Stimulated activated CD8-positive, alpha-beta memory T cell treated with anti-CD3 and anti-CD28 coated beads, Interleukin-7, amount 100 ng/mL, for 4 hours (primary cell): Measurements from ENCODE around the gene ALS2CL.
"Not testable (repeated sequence)": the region's sequence is repeated elsewhere in the genome, so short reads cannot be mapped to it uniquely, and the experiment has no call there.

Experiments used
- DNase-seq, 2 donors: peaks; one replicate each; pipeline ENCODE4 v3.0.0-alpha.2; 2020; ENCODE audit warnings: low read depth in 2 of 2

Gene ALS2CL, protein sequence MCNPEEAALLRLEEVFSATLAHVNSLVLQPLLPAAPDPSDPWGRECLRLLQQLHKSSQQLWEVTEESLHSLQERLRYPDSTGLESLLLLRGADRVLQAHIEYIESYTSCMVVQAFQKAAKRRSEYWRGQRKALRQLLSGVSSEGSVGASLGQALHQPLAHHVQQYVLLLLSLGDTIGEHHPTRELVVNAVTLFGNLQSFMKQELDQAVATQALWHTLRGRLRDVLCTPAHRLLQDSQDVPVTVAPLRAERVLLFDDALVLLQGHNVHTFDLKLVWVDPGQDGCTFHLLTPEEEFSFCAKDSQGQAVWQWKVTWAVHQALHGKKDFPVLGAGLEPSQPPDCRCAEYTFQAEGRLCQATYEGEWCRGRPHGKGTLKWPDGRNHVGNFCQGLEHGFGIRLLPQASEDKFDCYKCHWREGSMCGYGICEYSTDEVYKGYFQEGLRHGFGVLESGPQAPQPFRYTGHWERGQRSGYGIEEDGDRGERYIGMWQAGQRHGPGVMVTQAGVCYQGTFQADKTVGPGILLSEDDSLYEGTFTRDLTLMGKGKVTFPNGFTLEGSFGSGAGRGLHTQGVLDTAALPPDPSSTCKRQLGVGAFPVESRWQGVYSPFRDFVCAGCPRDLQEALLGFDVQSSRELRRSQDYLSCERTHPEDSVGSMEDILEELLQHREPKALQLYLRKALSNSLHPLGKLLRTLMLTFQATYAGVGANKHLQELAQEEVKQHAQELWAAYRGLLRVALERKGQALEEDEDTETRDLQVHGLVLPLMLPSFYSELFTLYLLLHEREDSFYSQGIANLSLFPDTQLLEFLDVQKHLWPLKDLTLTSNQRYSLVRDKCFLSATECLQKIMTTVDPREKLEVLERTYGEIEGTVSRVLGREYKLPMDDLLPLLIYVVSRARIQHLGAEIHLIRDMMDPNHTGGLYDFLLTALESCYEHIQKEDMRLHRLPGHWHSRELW

DNA sequence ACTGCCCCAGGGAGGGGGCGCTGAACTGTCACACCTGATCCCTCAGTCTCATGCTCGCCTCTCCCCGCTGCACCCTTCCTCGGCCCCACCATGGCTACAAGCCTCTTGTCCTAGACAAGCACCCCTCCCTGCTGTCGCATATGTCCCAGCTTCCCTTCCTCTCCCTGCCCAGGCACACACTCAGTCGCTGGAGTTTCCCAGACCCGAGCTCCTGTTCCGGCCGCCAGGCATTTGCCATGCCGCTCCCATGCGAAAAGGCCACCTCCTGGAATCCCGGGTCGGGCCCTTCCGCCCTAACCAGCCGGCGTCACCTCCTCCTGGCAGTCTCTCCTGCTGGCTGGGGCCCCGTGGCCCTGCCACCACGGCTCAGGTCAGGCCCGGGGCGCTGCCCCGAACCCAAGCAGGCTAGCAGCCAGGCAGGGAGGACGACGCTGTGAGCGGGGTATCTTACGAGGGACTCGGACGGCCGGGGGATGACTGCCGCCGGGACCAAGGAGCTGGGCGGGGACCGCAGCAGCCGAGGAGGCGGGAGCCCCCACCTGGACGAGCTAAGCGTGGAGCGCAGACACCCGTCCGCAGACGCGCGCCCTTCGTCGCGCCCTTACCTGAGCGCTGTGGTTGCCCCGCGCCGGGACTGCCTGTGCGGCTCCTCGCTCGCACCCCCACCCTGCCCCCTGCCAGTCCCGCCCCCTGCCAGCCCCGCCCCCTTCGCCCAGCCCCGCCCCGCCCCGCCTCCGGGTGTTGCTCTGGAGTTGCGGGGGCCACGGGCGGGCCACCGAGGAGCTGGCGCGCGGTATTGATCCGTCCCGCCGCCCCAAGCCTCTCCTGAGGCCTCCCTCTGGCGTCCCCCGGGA, at the start of gene ALS2CL:
TSS of gene ALS2CL (minus strand) at position 642 of the 854 bp plus-strand sequence. CDS start 4,239 bp downstream, outside the sequence.
- DNase-seq = peak; percentile 22 to 56

DNA sequence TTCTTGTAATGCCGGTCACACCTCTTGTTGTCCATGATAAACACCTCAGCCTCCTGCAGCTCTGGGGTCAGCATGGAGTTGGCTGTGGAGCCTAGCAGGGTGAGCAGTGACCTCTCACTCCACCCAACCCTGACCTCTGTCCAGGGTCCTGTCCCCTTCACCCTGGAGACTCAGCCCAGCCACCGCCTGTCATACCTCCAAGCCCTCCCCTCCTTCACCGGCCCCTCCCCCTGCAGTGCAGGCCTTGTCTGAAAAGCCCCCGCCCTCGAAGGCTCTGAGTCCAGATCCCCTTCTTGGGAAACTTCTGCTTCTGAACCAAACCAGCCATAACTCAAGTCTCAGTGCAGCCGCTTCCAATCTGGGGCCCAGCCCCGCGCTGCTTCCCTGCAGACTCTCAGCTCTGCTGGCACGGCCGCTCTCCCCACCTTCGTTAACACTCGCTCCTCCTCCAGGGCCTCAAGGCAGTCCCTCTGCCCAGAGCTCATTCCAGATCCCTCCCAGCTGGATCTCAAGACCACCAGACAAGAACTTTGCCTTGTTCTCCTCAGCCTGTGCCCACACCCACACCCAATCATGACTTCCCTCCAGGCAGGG, 49.6 kb upstream of the ALS2CL start:
- DNase-seq = no peak

DNA sequence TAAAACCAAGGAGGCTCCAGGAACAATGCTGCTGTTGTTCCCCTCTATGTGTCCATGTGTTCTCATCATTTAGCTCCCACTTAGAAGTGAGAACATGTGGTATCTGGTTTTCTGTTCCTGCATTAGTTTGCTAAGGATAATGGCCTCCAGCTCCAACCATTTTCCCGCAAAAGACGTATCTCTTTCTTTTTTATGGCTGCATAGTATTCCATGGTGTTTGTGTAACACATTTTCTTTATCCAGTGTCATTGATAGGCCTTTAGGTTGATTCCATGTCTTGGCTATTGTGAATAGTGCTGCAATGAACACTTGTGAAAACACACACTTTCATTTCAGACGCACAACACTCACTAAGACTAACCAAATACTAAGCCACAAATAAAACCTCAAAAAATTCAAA, 46.1 kb upstream of the ALS2CL start:
- not testable (repeated sequence) for DNase-seq

DNA sequence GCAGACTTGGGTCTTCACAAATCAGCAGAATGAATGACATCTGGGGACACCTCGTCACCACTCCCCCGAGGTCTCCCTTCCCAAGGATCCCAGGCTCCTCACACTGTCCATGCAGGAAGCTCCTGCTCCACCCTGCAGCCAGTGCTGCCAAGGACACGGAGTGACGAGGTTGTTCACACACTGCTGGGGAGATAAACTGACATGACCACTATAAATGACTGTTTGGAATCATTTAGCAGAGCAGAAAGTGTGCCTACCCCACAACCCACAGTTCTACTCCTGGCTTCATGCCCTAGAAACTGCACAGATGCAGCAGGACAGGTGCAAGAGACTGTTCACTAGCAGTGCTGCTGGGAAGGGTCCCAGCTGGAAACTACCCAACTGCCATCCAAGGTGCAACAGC, 43.9 kb upstream of the ALS2CL start:
- no peak for DNase-seq

DNA sequence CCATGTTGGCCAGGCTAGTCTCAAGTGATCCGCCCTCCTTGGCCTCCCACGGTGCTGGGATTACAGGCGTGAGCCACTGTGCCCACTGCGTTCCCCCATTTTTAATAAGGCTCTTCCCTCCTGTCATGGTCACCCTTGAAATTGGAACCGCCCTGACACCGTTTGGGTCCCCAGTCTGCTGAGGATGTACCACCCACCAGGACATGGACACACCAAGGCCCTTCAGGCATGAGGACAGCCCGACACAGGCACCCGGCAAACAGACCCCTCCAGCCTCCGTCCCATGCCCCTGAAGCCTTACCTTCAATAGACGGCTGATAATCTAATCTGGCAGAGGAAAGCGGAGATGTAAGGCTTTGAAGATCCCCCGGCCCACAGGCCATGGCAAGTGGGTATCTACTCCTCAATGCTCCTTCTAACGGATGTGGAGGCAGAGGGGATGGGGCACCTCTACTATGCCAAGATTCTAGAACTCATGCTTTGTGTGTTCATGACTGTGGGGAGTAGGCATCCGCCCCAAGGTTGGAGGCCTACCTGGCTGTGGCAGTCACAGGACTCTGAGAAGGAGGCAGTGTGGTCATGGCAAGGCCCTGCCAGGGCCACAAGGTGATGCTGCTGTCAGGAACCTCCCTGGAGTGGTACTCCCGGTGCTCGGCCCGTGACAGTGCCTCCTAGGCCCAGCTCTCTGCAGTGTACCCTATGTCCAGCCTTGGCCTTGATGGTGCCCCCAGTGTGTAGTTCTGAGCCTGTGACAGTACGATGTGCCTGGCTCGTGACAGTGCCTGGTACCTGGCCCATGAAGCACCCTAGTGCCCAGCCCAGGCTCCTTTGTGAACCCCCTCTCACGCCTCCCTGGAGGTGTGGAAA, 42.8 kb upstream of the ALS2CL start:
- DNase-seq = no peak

DNA sequence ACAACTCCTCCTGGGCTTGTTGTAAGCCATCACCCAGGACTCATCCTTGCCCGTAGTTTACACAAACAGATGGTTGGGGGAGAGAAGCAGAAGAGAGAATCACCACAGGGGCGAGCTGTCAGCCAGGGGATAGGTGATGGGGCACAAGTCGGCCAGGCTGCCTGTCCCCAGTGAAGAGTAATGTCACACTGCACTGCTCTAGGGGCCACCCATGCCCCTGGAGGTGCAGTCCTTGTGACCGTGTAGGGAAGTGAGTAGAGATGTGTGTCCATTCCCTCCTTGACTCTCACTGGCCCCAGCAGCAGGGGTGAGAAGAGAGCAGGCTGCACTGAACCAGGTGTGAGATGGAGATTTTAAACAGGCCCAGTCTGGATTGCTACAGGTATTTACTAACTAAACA, 41.3 kb upstream of the ALS2CL start:
- DNase-seq = no peak

DNA sequence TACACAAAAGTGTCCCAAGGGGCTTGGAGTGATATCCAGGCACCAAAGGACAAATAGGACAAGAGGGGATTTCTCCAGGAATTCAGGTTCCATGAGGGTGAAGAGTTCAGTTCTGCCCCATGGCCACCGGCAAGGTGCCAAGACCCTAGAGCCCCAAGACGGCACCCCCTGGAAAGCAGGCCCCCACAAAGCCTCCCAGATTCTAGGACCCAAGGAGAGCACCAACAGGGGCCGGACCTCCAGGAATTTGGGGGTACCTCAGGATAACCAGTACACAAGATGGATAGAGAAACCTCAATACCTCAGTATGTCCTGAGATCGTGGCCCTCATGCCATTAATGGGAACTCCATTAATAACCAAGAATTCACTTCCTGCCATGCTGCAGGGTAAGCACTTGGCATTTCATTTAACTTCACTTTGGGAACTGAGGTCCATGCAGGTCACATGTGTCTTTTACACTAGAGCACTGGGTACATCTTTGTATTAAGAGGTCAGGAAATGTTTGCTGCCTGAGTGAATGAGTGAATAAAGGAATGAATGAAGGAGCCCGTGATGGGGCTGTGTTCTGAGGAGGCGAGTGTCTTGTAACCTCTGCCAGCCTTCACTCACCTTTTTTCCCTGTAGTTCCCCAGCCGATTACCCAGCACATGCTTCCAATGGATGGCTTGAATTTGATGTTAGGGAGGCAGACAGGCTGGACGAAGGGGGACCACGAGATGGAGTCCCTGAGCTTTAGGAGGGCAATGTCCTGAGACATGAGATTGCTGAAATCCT, 39.7 kb upstream of the ALS2CL start:
- DNase-seq = no peak

DNA sequence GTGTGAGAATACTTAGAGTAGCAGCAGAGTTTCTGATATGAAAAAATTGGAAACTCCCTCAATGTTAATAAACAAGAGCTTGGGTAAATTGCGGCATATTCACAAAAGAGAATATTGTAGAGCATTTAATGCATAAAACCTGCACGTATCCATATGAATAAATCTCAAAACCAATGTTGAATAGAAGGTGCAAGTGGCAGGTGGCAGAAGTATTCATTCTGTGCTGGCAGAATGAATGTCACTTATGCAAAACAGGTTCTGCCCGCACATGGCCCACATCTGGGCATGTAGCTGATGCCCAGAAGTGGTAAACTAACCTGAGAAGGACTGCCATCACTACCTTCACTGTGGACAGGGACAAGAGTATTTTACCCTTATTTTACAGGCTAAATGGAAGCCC, 38.3 kb upstream of the ALS2CL start:
- no peak for DNase-seq

DNA sequence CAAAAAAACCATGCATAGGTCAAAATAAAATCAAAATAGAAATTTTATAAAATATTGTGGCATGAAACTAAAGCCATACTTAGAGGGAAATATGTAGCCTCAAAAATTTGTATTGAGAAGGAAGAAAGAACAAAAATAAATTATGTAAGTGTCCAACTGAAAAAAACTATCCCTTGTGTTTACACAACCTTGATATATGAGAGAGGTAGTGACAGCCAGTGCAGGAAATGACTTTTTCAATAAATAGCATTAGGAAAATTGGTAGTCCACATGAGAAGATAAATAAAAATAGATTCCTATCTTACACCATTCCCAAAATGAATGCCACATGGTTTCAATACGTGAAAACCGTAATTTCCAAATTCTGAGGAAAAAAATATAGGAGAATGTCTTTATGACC, 37.3 kb upstream of the ALS2CL start:
- DNase-seq = no peak

DNA sequence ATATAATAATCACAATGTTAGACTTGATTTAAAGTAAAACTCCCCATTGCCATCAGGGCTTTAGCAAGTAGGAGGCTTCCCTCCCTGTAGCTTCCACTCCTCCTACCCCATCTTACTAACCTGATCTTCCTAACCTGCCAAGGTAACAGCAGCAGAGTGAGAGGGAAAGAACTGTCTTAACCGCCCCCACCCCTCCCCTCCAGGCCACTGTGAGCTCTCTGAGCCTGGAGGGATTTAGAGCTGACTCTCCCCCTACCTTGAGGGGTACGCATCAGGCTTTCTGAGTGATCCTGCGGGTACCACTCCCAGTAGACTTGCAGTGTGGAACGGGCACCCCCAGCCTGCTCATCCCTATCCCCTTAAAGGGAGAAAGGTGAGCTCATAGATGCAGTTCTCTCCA, 35.6 kb upstream of the ALS2CL start:
- no peak for DNase-seq

DNA sequence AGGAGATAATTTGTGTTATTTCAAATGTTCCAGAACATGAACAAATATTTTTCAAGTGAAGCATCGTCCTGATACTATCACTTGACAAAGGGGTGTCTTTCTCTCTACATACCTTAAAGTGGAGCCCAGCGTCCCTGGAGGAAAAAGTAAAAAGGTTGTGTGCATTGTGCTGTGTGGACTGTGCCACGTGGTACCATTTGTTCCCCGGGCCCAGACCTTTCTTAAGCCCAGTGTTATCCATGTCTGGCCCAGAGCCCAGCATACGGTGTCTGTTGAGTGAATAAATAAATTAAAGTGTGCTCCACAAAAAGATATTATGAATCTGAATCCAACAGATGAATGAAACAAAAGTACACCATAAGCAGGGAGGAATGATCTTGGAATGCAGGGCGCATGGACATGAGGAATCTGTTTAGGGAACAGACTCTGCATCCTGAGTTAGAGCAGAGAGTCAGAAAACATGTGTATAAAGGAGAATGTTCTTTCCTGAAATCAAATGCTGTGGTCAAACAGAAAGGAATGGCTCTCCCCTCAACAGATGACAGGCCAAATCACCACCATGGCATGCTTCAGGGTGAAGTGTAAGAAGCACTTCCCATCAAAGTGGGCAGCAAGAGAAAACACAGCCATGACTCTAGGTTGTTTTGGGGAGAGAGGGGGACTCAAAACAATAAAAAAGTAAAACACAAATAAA, 32.3 kb upstream of the ALS2CL start:
- DNase-seq = no peak

DNA sequence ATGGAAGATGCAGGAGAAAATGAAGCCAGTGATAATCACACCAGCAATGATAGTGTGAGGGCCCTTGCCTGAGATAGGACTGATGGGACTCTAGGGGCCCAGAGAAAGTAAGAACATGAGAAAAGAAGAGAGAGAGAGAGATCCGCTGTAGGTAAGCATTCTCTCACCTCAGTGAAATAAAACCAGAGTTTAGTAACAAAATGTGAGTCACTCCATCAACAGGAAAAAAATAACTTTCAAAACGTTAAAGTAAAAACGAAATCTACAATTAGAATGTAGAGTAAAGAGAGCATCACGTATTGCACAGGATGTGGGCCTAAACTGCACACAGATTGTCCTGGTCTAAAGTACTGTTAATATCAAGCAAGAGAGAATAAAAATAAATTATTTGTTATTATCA, 30.9 kb upstream of the ALS2CL start:
- DNase-seq = no peak

DNA sequence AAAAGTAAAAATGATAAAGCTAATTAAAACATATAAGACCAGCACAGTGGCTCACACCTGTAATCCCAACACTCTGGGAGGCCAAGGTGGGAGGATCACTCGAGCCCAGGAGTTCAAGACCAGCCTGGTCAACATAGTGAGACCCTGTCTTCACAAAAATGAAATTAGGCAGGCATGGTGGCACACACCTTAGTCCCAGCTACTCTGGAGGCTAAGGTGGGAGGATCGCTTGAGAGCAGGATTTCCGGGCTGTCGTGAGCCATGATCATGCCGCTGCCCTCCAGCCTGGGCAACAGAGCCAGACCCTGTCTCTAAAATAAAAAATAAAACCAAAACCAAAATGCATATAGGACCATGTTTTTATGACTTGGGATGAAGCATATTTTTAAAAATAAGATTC, 29.0 kb upstream of the ALS2CL start:
- DNase-seq = no peak

DNA sequence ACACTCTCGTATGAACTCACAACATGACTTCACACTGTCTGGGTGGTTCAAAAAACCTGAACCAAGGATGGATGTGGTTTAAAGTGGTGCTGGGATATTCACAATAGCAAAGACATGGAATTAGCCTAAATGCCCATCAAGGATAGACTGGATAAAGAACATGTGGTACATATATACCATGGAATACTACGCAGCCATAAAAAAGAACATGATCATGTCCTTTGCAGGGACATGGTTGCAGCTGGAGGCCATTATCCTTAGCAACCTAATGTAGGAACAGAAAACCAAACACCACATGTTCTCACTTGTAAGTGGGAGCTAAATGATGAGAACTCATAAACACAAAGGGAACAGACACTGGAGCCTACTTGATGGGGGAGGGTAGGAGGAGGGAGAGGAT, 27.5 kb upstream of the ALS2CL start:
- no peak for DNase-seq

DNA sequence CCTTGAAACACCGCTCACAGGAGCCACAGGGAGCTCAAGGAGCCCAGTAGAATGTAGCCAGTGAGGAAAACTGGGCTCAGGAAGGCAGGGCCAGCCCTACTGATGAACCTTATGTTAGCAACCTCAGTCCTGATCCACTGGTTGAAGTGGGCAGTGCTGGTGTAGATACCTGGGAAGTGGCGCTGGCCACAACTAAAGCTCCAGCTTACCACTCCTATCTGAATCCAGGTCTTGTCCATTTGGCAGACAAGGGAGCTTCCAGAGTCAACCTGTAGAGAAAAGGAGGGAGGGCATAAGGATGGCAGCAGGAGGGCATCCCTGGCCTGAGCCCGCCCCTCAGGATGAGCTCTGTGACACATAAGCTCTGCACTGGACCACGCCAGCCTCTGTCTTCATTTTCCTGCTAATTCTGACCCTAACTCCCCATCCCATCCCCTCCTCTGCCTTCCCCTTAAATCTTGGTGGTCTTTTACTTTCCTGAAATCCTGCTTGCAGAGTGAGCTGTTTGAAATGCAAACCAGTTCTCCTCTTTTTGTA, 26.3 kb upstream of the ALS2CL start:
- no peak for DNase-seq

DNA sequence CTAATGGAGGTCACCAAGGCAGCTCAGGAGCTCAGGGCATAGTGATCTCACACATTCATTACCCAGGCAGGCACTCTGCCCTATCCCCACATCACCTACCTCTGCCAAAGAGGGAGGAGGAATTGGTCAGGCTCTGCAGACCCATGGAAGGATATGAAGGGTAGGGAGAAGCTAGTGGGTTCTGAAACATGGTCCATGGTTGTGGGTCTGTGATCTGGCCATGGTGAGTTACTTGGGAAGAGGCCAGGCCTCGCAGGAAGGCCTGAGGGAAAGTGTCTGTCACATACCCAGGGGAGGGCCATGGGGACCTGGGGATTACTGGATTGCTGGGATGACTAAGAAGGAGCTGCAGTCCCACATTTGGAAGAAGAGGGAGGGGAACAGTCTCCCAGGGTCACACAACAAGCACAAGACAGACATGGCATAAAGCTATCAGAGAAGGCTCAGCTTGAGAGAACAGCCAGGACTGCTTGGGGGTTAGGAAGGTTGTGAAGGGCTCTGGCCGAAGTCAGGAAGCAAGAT, 25.6 kb upstream of the ALS2CL start:
- no peak for DNase-seq

DNA sequence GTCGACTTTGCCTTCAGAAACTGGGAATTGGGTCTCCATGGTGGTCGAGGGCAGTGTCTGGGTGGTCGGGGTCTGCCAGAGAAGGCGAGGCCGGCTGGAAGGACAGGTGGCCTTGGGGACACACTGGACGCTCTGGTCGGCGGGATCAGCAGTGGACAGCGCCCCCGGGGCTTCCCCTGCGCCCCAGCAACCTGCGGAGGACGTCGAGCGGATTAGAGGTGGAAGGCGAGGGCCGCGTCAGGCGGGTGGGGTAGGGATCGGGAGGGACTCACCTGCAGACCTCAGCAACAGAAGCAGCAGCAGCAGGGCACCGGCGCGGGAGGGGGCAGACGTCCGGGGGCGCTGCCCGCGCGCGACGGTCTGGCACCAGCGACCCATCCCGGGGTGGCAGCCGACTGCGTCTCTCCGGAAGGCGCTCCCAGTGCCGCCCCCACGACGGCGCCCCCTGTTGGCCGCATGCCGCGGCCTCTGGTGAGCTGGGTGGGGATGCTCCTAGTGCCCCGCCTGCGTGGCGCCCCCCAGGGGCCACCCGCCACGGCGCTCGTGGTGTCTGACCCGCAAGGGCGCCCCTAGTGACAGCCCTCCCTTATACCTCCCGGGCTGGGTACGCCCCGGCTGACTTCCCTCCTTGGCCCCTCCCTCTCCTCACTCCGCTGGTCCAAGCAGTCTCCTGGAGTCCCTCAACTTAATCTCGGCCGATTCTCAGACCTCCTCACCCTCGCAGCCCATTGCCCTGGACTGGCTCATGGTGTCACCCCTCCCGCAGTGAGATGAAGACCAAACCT, 24.2 kb upstream of the ALS2CL start, which contains the start of gene PRSS50:
TSS of gene PRSS50 (minus strand) at position 423 of the 785 bp plus-strand sequence. CDS start at position 378, 45 bp downstream.
- no peak for DNase-seq
